ENCODE results near the gene VAV3. TPM values are rescaled to one million over a fixed set of nuclear protein-coding genes. Genes with fewer than 3 reads are reported as not detected.

Gene VAV3
- total RNA-seq, 1 experiment from 2014 or later, result not detected

DNA sequence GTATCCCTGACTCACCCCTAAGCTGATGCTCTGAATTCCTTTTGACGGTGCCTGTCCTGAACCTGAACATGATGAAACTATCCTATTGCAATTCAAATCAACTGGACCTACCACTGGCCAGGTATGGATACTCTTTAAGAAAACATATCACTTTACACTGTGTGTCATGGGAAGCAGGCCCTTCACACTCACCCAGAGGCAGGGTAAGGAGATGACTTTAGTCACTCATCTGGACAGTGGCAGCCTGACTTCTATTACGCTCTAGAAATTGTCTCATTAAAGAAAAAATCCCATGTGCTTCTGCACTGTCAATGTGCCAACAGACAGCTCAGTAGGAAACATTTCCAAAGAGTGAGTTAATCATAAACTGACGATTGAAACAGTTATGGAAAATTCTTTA, 94.3 kb downstream of the VAV3 start:
- no peaks in the 10 kb centered on the region for H3K4me1 ChIP-seq (ENCODE audit: control insufficient read depth in 1 of 2, insufficient read depth in 2 of 2, low read length in 2 of 2)
- BruUV-seq (replicated peaks), result no TSS peak
- H3K9me2 ChIP-seq (ENCODE audit: insufficient read depth), result no peaks in the 10 kb centered on the region

More for the DNA sequence above, 94.3 kb downstream of the VAV3 start:
- Histone ChIP-seq H4K20me1 (ENCODE audit: insufficient read depth) (no peaks in the 10 kb centered on the region), H3K27ac (ENCODE audit: low read depth, low read length) (no peak overlapping the region), H3K27me3 (ENCODE audit: insufficient read depth, low read length) (peaks cover 26% of the 10 kb centered on the region), H3K9me3 (ENCODE audit: control insufficient read depth in 1 of 2, insufficient read depth in 1 of 2, low read depth in 1 of 2, low read length in 2 of 2) (no peaks in the 10 kb centered on the region), H3K9ac (ENCODE audit: low read length) (no peak overlapping the region), H2AFZ (ENCODE audit: low read depth, low read length, poor library complexity, severe bottlenecking) (no peak overlapping the region), H3K36me3 (ENCODE audit: control insufficient read depth in 1 of 2, insufficient read depth in 2 of 2, low read length in 2 of 2) (no peaks in the 10 kb centered on the region), H3K4me3 (replicated peaks in 1 of 2; ENCODE audit: low read depth in 1 of 2, low read length in 2 of 2) (no peak overlapping the region), H3K4me2 (ENCODE audit: low read length) (no peak overlapping the region), H3K79me2 (ENCODE audit: insufficient read depth, low read length) (no peaks in the 10 kb centered on the region)
- TF ChIP-seq TCF7L2 (IDR thresholded peaks at IDR 0.05; ENCODE audit: borderline replicate concordance, extremely low read depth, insufficient read depth, insufficient read length), result no peak
- TF ChIP-seq ZFX (IDR thresholded peaks at IDR 0.05), result no peak
- TF ChIP-seq, protein P1, sequence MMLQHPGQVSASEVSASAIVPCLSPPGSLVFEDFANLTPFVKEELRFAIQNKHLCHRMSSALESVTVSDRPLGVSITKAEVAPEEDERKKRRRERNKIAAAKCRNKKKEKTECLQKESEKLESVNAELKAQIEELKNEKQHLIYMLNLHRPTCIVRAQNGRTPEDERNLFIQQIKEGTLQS (IDR thresholded peaks at IDR 0.05), result no peak
- no peak for TF ChIP-seq SP1 (IDR thresholded peaks at IDR 0.05; ENCODE audit: low read depth)
- TF ChIP-seq, protein P2, sequence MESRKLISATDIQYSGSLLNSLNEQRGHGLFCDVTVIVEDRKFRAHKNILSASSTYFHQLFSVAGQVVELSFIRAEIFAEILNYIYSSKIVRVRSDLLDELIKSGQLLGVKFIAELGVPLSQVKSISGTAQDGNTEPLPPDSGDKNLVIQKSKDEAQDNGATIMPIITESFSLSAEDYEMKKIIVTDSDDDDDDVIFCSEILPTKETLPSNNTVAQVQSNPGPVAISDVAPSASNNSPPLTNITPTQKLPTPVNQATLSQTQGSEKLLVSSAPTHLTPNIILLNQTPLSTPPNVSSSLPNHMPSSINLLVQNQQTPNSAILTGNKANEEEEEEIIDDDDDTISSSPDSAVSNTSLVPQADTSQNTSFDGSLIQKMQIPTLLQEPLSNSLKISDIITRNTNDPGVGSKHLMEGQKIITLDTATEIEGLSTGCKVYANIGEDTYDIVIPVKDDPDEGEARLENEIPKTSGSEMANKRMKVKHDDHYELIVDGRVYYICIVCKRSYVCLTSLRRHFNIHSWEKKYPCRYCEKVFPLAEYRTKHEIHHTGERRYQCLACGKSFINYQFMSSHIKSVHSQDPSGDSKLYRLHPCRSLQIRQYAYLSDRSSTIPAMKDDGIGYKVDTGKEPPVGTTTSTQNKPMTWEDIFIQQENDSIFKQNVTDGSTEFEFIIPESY (IDR thresholded peaks at IDR 0.05; ENCODE audit: extremely low read depth, insufficient replicate concordance, low read length), result no peak
- TF ChIP-seq ELF1 (IDR thresholded peaks at IDR 0.05; ENCODE audit: borderline replicate concordance, low read depth), result no peak
- TF ChIP-seq EZH2phosphoT487 (IDR thresholded peaks at IDR 0.05; ENCODE audit: borderline replicate concordance), result no peak
- no peak for TF ChIP-seq YY1 (IDR thresholded peaks at IDR 0.05; ENCODE audit: extremely low read depth, insufficient replicate concordance, low read depth, low read length)
- TF ChIP-seq EZH2 (IDR thresholded peaks at IDR 0.05), result no peak
- TF ChIP-seq ZNF274 (IDR thresholded peaks at IDR 0.05; ENCODE audit: low read depth, low read length), result no peak
- no peak for TF ChIP-seq POLR2A (IDR thresholded peaks at IDR 0.05; ENCODE audit: borderline replicate concordance, extremely low read depth, insufficient read depth, insufficient read length)
- TF ChIP-seq, protein P3, sequence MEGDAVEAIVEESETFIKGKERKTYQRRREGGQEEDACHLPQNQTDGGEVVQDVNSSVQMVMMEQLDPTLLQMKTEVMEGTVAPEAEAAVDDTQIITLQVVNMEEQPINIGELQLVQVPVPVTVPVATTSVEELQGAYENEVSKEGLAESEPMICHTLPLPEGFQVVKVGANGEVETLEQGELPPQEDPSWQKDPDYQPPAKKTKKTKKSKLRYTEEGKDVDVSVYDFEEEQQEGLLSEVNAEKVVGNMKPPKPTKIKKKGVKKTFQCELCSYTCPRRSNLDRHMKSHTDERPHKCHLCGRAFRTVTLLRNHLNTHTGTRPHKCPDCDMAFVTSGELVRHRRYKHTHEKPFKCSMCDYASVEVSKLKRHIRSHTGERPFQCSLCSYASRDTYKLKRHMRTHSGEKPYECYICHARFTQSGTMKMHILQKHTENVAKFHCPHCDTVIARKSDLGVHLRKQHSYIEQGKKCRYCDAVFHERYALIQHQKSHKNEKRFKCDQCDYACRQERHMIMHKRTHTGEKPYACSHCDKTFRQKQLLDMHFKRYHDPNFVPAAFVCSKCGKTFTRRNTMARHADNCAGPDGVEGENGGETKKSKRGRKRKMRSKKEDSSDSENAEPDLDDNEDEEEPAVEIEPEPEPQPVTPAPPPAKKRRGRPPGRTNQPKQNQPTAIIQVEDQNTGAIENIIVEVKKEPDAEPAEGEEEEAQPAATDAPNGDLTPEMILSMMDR (IDR thresholded peaks at IDR 0.05 in 2 of 3, conservative IDR thresholded peaks at IDR 0.05 in 1 of 3; ENCODE audit: borderline replicate concordance in 1 of 3, insufficient read depth in 1 of 3, low read depth in 2 of 3, low read length in 2 of 3), result no peak
- TF ChIP-seq, protein P4, sequence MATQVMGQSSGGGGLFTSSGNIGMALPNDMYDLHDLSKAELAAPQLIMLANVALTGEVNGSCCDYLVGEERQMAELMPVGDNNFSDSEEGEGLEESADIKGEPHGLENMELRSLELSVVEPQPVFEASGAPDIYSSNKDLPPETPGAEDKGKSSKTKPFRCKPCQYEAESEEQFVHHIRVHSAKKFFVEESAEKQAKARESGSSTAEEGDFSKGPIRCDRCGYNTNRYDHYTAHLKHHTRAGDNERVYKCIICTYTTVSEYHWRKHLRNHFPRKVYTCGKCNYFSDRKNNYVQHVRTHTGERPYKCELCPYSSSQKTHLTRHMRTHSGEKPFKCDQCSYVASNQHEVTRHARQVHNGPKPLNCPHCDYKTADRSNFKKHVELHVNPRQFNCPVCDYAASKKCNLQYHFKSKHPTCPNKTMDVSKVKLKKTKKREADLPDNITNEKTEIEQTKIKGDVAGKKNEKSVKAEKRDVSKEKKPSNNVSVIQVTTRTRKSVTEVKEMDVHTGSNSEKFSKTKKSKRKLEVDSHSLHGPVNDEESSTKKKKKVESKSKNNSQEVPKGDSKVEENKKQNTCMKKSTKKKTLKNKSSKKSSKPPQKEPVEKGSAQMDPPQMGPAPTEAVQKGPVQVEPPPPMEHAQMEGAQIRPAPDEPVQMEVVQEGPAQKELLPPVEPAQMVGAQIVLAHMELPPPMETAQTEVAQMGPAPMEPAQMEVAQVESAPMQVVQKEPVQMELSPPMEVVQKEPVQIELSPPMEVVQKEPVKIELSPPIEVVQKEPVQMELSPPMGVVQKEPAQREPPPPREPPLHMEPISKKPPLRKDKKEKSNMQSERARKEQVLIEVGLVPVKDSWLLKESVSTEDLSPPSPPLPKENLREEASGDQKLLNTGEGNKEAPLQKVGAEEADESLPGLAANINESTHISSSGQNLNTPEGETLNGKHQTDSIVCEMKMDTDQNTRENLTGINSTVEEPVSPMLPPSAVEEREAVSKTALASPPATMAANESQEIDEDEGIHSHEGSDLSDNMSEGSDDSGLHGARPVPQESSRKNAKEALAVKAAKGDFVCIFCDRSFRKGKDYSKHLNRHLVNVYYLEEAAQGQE (IDR thresholded peaks at IDR 0.05; ENCODE audit: low read depth), result no peak
- no peak for TF ChIP-seq FOSL1 (IDR thresholded peaks at IDR 0.05; ENCODE audit: low read depth)
- TF ChIP-seq, protein P5, sequence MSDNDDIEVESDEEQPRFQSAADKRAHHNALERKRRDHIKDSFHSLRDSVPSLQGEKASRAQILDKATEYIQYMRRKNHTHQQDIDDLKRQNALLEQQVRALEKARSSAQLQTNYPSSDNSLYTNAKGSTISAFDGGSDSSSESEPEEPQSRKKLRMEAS (IDR thresholded peaks at IDR 0.05), result no peak
- no peak for TF ChIP-seq JUND (IDR thresholded peaks at IDR 0.05)
- TF ChIP-seq CEBPB (IDR thresholded peaks at IDR 0.05; ENCODE audit: low read depth), result no peak
- TF ChIP-seq SIN3A (IDR thresholded peaks at IDR 0.05; ENCODE audit: low read depth), result no peak
- TF ChIP-seq POLR2AphosphoS5 (IDR thresholded peaks at IDR 0.05; ENCODE audit: low read depth, low read length), result no peak
- RAD21 ChIA-PET (ENCODE audit: low non-redundant PET in 1 of 2, low total read pairs in 2 of 2, uncharacterized antibody in 2 of 2, unreplicated experiment in 2 of 2), result no interaction called here
- ATAC-seq, result no peak
- CTCF ChIA-PET, result no interaction called here
- intact Hi-C loops (cut with micrococcal nuclease), result no loop called here
- POLR2A ChIA-PET, result no interaction called here
- DNase-seq (ENCODE audit: low read depth, low spot score), result no peak
